GM12878 (cell line): ENCODE measurements around the gene LDB3. TPM values are rescaled to one million over a fixed set of nuclear protein-coding genes. Genes with fewer than 3 reads are reported as not detected.
A peak's percentile ranks its signal among the peaks of the same experiment; 100 is the strongest.

ENCODE experiments used
- ATAC-seq: fragments of 200-7000 bp; cut with Tn5 transposase; 3 replicates; pipeline ENCODE4 v1.9.1; 2020; ENCODE audit warnings: mild to moderate bottlenecking, moderate library complexity
- BruUV-seq: library from RNA; stranded (reverse); fragments of 400-500 nt; replicated peaks from 2 replicates; lab custom pipeline; 2021; lab: Mats Ljungman, UMichigan
- CTCF ChIA-PET: fragments of 300-600 bp; sonication (Branson Sonifier 250); formaldehyde crosslinking; extraction: SDS; loops from one replicate; lab custom pipeline; 2021; ENCODE audit warnings: inconsistent platforms; lab: Yijun Ruan, JAX
- POLR2A ChIA-PET: fragments of 350-600 bp; formaldehyde crosslinking; extraction: SDS; loops from one replicate; lab custom pipeline; 2021; ENCODE audit warnings: inconsistent platforms; lab: Charles Lee
- RAD21 ChIA-PET: fragments of 300-600 bp; sonication (Branson Sonifier 250); formaldehyde crosslinking; loops from one replicate; lab custom pipeline; 2023; ENCODE audit warnings: antibody characterized with exemption; ENCODE audit not compliant: unreplicated experiment; lab: Charles Lee
- SMC1A ChIA-PET: fragments of 300-600 bp; sonication (Branson Sonifier 250); formaldehyde crosslinking; loops from one replicate; lab custom pipeline; 2023; ENCODE audit not compliant: unreplicated experiment, uncharacterized antibody; lab: Charles Lee
- DNase-seq: peaks from one replicate; pipeline ENCODE4 v3.0.0-alpha.2; 2011; ENCODE audit warnings: low read depth, low spot score
- FAIRE-seq: peaks from 3 replicates; lab custom pipeline; 2011; peaks lifted over from hg19 to GRCh38; lab: Jason Lieb, UNC
- H2AFZ ChIP-seq: 2 replicates; pipeline ENCODE4 v1.6.0; 2011; ENCODE audit warnings: low read depth, low read length, control low read depth; ENCODE audit not compliant: control insufficient read depth
- H3K27ac ChIP-seq: 2 replicates; pipeline ENCODE4 v1.5.1; 2011; ENCODE audit warnings: control low read depth; ENCODE audit not compliant: control insufficient read depth, insufficient read depth
- H3K27me3 ChIP-seq, 2 experiments: replicated peaks in 1 of 2; 2 replicates each; pipeline versions ENCODE4 v1.6.0 to v1.6.1; 2011; ENCODE audit warnings: low read length in 1 of 2; ENCODE audit not compliant: control insufficient read depth in 2 of 2, insufficient read depth in 2 of 2
- H3K36me3 ChIP-seq, 2 experiments: 2 replicates each; pipeline ENCODE4 v1.5.1; 2011; ENCODE audit warnings: low read length in 1 of 2; ENCODE audit not compliant: control insufficient read depth in 2 of 2, insufficient read depth in 2 of 2
- H3K4me1 ChIP-seq: 2 replicates; pipeline ENCODE4 v1.6.1; 2011; ENCODE audit warnings: mild to moderate bottlenecking, low read length, moderate library complexity, mixed read lengths; ENCODE audit not compliant: control insufficient read depth, insufficient read depth
- H3K4me2 ChIP-seq: 2 replicates; pipeline ENCODE4 v1.6.0; 2011; ENCODE audit warnings: control low read depth; ENCODE audit not compliant: control insufficient read depth, insufficient read depth
- H3K4me3 ChIP-seq: fragments of 200-600 bp; sonication (generic); 2 replicates; pipeline ENCODE4 v1.5.1; 2016
- H3K79me2 ChIP-seq: 2 replicates; pipeline ENCODE4 v1.6.0; 2011; ENCODE audit warnings: low read length; ENCODE audit not compliant: control insufficient read depth, insufficient read depth
- H3K9ac ChIP-seq: 2 replicates; pipeline ENCODE4 v1.8.0; 2011; ENCODE audit warnings: low read length, control low read depth, mixed read lengths; ENCODE audit not compliant: control insufficient read depth, insufficient read depth
- H3K9me3 ChIP-seq: replicated peaks from 3 replicates; pipeline ENCODE4 v1.5.1; 2011; ENCODE audit warnings: mild to moderate bottlenecking, low read length; ENCODE audit not compliant: control insufficient read depth, insufficient read depth
- H4K20me1 ChIP-seq: 2 replicates; pipeline ENCODE4 v1.6.0; 2011; ENCODE audit not compliant: control insufficient read depth, insufficient read depth
- CHD2 ChIP-seq: IDR thresholded peaks from 2 replicates; pipeline ENCODE4 v1.6.1; 2011; ENCODE audit warnings: low read depth, low read length, improper control_type of control experiment, borderline replicate concordance
- KLF5 ChIP-seq: fragments of 450-650 bp; IDR thresholded peaks from 2 replicates; pipeline ENCODE4 v1.6.1; 2014; ENCODE audit warnings: mild to moderate bottlenecking; ENCODE audit not compliant: partially characterized antibody
- RUNX3 ChIP-seq: IDR thresholded peaks from 2 replicates; pipeline ENCODE4 v1.6.1; 2012; ENCODE audit warnings: low read length, inconsistent platforms
- TCF3 ChIP-seq: IDR thresholded peaks from 2 replicates; pipeline ENCODE4 v1.6.1; 2012; ENCODE audit warnings: low read depth, mild to moderate bottlenecking, low read length, borderline replicate concordance; ENCODE audit not compliant: insufficient read depth
- ZNF217 ChIP-seq: fragments of 450-650 bp; IDR thresholded peaks from 2 replicates; pipeline ENCODE4 v1.6.1; 2017; ENCODE audit warnings: antibody characterized with exemption, mild to moderate bottlenecking
- ZNF24 ChIP-seq: fragments of 450-650 bp; IDR thresholded peaks from 2 replicates; pipeline ENCODE4 v1.6.1; 2017; ENCODE audit warnings: antibody characterized with exemption, mild to moderate bottlenecking
- ZNF384 ChIP-seq: IDR thresholded peaks from 2 replicates; pipeline ENCODE4 v1.6.1; 2012; ENCODE audit warnings: low read depth, mild to moderate bottlenecking, low read length, improper control_type of control experiment, borderline replicate concordance
- ZNF687 ChIP-seq: fragments of 450-650 bp; IDR thresholded peaks from 2 replicates; pipeline ENCODE4 v1.6.1; 2017; ENCODE audit warnings: mild to moderate bottlenecking, moderate library complexity
- WGBS: methylation state at CpG from one replicate; pipeline ENCODE4 v1.1.6; 2016; ENCODE audit warnings: low lambda C conversion rate; ENCODE audit not compliant: insufficient replicate concordance, insufficient coverage; ENCODE audit errors: missing lambda C conversion rate; 5-methylcytosine and 5-hydroxymethylcytosine counted together
- in situ Hi-C: fragments of 300-500 bp; cut with MboI; formaldehyde crosslinking; loops from 9 replicates; pipeline ENCODE4 v1.14.3; 2018; ENCODE audit warnings: mixed read lengths
- intact Hi-C: fragments of 100-400 bp; cut with micrococcal nuclease; formaldehyde crosslinking; loops from one replicate; pipeline ENCODE4 v1.14.2; 2022; ENCODE audit not compliant: unreplicated experiment
- polyA plus RNA-seq, 11 experiments: library from polyadenylated mRNA; depleted of rRNA in 4 of 11; unstranded in 6 of 11; stranded (reverse) in 5 of 11; fragments of >200 nt; fragmentation: Nextera tagmentation in 4 of 11; fragmentation: Illumina TruSeq in 1 of 11; extraction: Ambion mirVana in 4 of 11; extraction: Trizol in 1 of 11; gene quantifications; 1 replicate in 1 of 11; 2 replicates in 10 of 11; pipeline versions ENCODE4 v1.2.1 to v1.2.3, GENCODE V29; 2011 to 2016; ENCODE audit warnings: inconsistent platforms in 2 of 11, missing spikeins in 2 of 11, low read depth in 1 of 11
- total RNA-seq, 4 experiments: library from RNA; depleted of rRNA in 3 of 4; stranded (reverse); fragments of >200 nt in 3 of 4; fragmentation: Illumina TruSeq in 1 of 4; extraction: Trizol in 1 of 4; gene quantifications; 2 replicates each; pipeline versions ENCODE4 v1.2.1 to v1.2.3, GENCODE V29; 2013 to 2021

Gene LDB3
- total and polyA plus RNA-seq, 10 of the 15 experiments (the other 5 are each of a cell fraction or from before 2014, with no cell fraction given), result 0.02 to 0.07 (median 0.04) TPM; not detected in 1

GRCh38 chr10:86765548-86765947 is 97.2 kb downstream of the LDB3 start:
- Histone ChIP-seq H3K27ac (no peak overlapping the region), H3K79me2 (peaks cover 50% of the 10 kb centered on the region), H3K4me1 (peaks cover 4% of the 10 kb centered on the region), H3K4me3 (no peak overlapping the region), H2AFZ (no peak overlapping the region), H3K9me3 (no peaks in the 10 kb centered on the region; the same call in 2 of the 3 replicates), H4K20me1 (peaks cover 3% of the 10 kb centered on the region), H3K9ac (no peak overlapping the region), H3K27me3 (no peaks in the 10 kb centered on the region), H3K36me3 (no peaks in the 10 kb centered on the region; a peak in 1 of 4 replicates), H3K4me2 (no peak overlapping the region)
- ATAC-seq (peak; percentile 75), DNase-seq (no peak), FAIRE-seq (no peak)
- RAD21 ChIA-PET, result interaction anchor here (0.7 kb wide), 1 partner anchor 133 kb away, joined by 5 read pairs; no protein-coding TSS in a partner anchor
- POLR2A ChIA-PET, result no interaction called here
- no TSS peak for BruUV-seq
- TF ChIP-seq KLF5 (no peak), ZNF24 (peak; percentile 88)
- 64% methylated on average over 2 of the region's 2 CpGs for WGBS
- intact Hi-C loops, result no loop called here
- in situ Hi-C loops, result no loop called here
- CTCF ChIA-PET, result interaction anchor here (1.0 to 1.1 kb wide), 2 partner anchors 10 to 173 kb away, joined by 3 to 5 read pairs; no protein-coding TSS in a partner anchor
- SMC1A ChIA-PET, result interaction anchor here (0.9 to 1.3 kb wide), 3 partner anchors 10 to 14 kb away, joined by 4 read pairs; no protein-coding TSS in a partner anchor

- Histone ChIP-seq H3K4me2 (no peak overlapping the region), H4K20me1 (peaks cover 3% of the 10 kb centered on the region), H3K27me3 (no peaks in the 10 kb centered on the region), H3K36me3 (no peaks in the 10 kb centered on the region; a peak in 1 of 4 replicates), H3K79me2 (peaks cover 44% of the 10 kb centered on the region), H3K27ac (no peak overlapping the region), H3K4me3 (no peak overlapping the region), H3K4me1 (peaks cover 10% of the 10 kb centered on the region), H3K9me3 (no peaks in the 10 kb centered on the region)
- POLR2A ChIA-PET, result interaction anchor here (0.6 kb wide), 1 partner anchor 70 kb away, joined by 4 read pairs; no protein-coding TSS in a partner anchor
- ATAC-seq, result no peak
- intact Hi-C loops (no loop called here), in situ Hi-C loops (no loop called here)
- RAD21 ChIA-PET, result no interaction called here
- SMC1A ChIA-PET, result interaction anchor here (0.9 kb wide), 1 partner anchor 67 kb away, joined by 3 read pairs; no protein-coding TSS in a partner anchor
- BruUV-seq, result no TSS peak
- CTCF ChIA-PET, result interaction anchor here (1.0 kb wide), 2 partner anchors 10 to 126 kb away, joined by 3 to 6 read pairs; no protein-coding TSS in a partner anchor
- 100% methylated on average over 1 of the region's 1 CpG for WGBS
- TF ChIP-seq RUNX3 (no peak), TCF3 (no peak), CHD2 (no peak), ZNF687 (no peak), ZNF217 (no peak), ZNF384 (no peak)
- TF ChIP-seq, all 136 proteins: peak for 0
- H2AFZ ChIP-seq, result no peak overlapping the region
- DNase-seq (no peak), FAIRE-seq (peak; percentile 13)
- H3K9ac ChIP-seq, result no peak overlapping the region
Observed at GRCh38 chr10:86768412-86769062, 100.2 kb downstream of the LDB3 start.
